ENCODE data around the gene MRPL38. TPM values are rescaled to one million over a fixed set of nuclear protein-coding genes. Genes with fewer than 3 reads are reported as not detected.

The MRPL38 gene
- total RNA-seq, 1 donor from 2014 or later, result 65.6 TPM

- no peaks in the 10 kb centered on the region for H4K20me1 ChIP-seq (ENCODE audit: insufficient read depth, low read length)
- no peak overlapping the region for H3K4me3 ChIP-seq (ENCODE audit: insufficient read depth, low read depth, low read length)
- Mint-ChIP-seq H3K27me3 (ENCODE audit: low read depth, unreplicated experiment) (peaks cover 1% of the 10 kb centered on the region), H3K27ac (ENCODE audit: unreplicated experiment) (no peak overlapping the region), H3K36me3 (ENCODE audit: low read depth, unreplicated experiment) (peaks cover 6% of the 10 kb centered on the region), H3K4me1 (ENCODE audit: low read depth, unreplicated experiment) (no peaks in the 10 kb centered on the region), H3K9me3 (ENCODE audit: unreplicated experiment) (no peaks in the 10 kb centered on the region), H3K4me3 (ENCODE audit: unreplicated experiment) (no peak overlapping the region)
- no peak overlapping the region for H3K4me2 ChIP-seq (ENCODE audit: low read length)
- no peaks in the 10 kb centered on the region for H3K27me3 ChIP-seq (ENCODE audit: insufficient read depth, low read length)
- peaks cover 2% of the 10 kb centered on the region for H3K36me3 ChIP-seq (ENCODE audit: insufficient read depth, low read length)
- no peak overlapping the region for H3K27ac ChIP-seq (ENCODE audit: low read depth, low read length)
- no peak for TF ChIP-seq EZH2 (IDR thresholded peaks at IDR 0.05; ENCODE audit: insufficient read depth, low read length)
- no peak for TF ChIP-seq CTCF (IDR thresholded peaks at IDR 0.05; ENCODE audit: insufficient read depth, low read depth, low read length)
- no peaks in the 10 kb centered on the region for H3K4me1 ChIP-seq (ENCODE audit: insufficient read depth, low read length)
- no peaks in the 10 kb centered on the region for H3K9me3 ChIP-seq (ENCODE audit: insufficient read depth, low read depth, low read length)
- DNase-seq (ENCODE audit: low read depth) (no peak), FAIRE-seq (no peak)
- no peaks in the 10 kb centered on the region for H3K79me2 ChIP-seq (ENCODE audit: insufficient read depth, low read length)
- no peak overlapping the region for H2AFZ ChIP-seq (ENCODE audit: low read depth, low read length)
- no peak overlapping the region for H3K9ac ChIP-seq (ENCODE audit: low read length)
These were observed 22.7 kb upstream of the MRPL38 start for GRCh38 chr17:75927286-75927922.

GRCh38 chr17:75926456-75926855, 21.8 kb upstream of the MRPL38 start:
- H3K79me2 ChIP-seq (ENCODE audit: insufficient read depth, low read length), result no peaks in the 10 kb centered on the region
- no peak overlapping the region for H2AFZ ChIP-seq (ENCODE audit: low read depth, low read length)
- no peak overlapping the region for H3K4me3 ChIP-seq (ENCODE audit: insufficient read depth, low read depth, low read length)
- no peaks in the 10 kb centered on the region for H3K9me3 ChIP-seq (ENCODE audit: insufficient read depth, low read depth, low read length)
- no peaks in the 10 kb centered on the region for H3K27me3 ChIP-seq (ENCODE audit: insufficient read depth, low read length)
- H3K9me3 Mint-ChIP-seq (ENCODE audit: unreplicated experiment), result no peaks in the 10 kb centered on the region
- H3K4me3 Mint-ChIP-seq (ENCODE audit: unreplicated experiment), result no peak overlapping the region
- no peak for FAIRE-seq
- peaks cover 9% of the 10 kb centered on the region for H3K36me3 Mint-ChIP-seq (ENCODE audit: low read depth, unreplicated experiment)
- no peaks in the 10 kb centered on the region for H3K4me1 Mint-ChIP-seq (ENCODE audit: low read depth, unreplicated experiment)
- H3K9ac ChIP-seq (ENCODE audit: low read length), result no peak overlapping the region
- no peak for TF ChIP-seq CTCF (IDR thresholded peaks at IDR 0.05; ENCODE audit: insufficient read depth, low read depth, low read length)
- TF ChIP-seq EZH2 (IDR thresholded peaks at IDR 0.05; ENCODE audit: insufficient read depth, low read length), result no peak
- peaks cover 5% of the 10 kb centered on the region for H3K27me3 Mint-ChIP-seq (ENCODE audit: low read depth, unreplicated experiment)
- H3K36me3 ChIP-seq (ENCODE audit: insufficient read depth, low read length), result peaks cover 2% of the 10 kb centered on the region
- H3K27ac ChIP-seq (ENCODE audit: low read depth, low read length), result no peak overlapping the region
- H4K20me1 ChIP-seq (ENCODE audit: insufficient read depth, low read length), result no peaks in the 10 kb centered on the region
- no peak overlapping the region for H3K4me2 ChIP-seq (ENCODE audit: low read length)
- H3K4me1 ChIP-seq (ENCODE audit: insufficient read depth, low read length), result no peaks in the 10 kb centered on the region
- H3K27ac Mint-ChIP-seq (ENCODE audit: unreplicated experiment), result no peak overlapping the region
- DNase-seq (ENCODE audit: low read depth), result no peak

DNA sequence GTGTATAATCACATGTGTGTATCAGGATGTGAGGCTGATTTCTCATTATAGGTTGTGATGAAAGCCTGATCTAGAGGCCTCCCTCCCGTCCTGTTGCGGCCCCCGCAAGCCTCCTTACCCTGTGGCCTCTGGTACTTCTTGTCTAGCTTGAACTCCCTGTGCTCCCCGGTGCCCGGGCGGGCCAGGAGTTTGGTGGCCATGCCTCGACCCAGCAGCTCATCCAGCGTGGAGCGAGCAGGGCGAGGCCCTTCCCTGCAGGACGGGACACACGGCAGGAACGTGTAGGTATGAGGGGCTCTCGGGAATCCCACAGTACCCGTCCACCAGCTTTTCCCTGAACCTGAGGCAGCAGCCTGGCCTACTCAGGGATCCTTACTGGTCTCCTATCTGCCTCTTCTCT, 21.2 kb upstream of the MRPL38 start:
- Histone ChIP-seq H3K9me3 (ENCODE audit: insufficient read depth, low read depth, low read length) (no peaks in the 10 kb centered on the region), H3K4me3 (ENCODE audit: insufficient read depth, low read depth, low read length) (no peak overlapping the region), H3K27me3 (ENCODE audit: insufficient read depth, low read length) (no peaks in the 10 kb centered on the region), H2AFZ (ENCODE audit: low read depth, low read length) (no peak overlapping the region), H3K4me2 (ENCODE audit: low read length) (no peak overlapping the region), H4K20me1 (ENCODE audit: insufficient read depth, low read length) (no peaks in the 10 kb centered on the region), H3K36me3 (ENCODE audit: insufficient read depth, low read length) (peaks cover 2% of the 10 kb centered on the region), H3K27ac (ENCODE audit: low read depth, low read length) (no peak overlapping the region), H3K4me1 (ENCODE audit: insufficient read depth, low read length) (no peaks in the 10 kb centered on the region), H3K9ac (ENCODE audit: low read length) (no peak overlapping the region), H3K79me2 (ENCODE audit: insufficient read depth, low read length) (no peaks in the 10 kb centered on the region)
- FAIRE-seq, result no peak
- Mint-ChIP-seq H3K36me3 (ENCODE audit: low read depth, unreplicated experiment) (peaks cover 9% of the 10 kb centered on the region), H3K9me3 (ENCODE audit: unreplicated experiment) (no peaks in the 10 kb centered on the region), H3K4me1 (ENCODE audit: low read depth, unreplicated experiment) (no peaks in the 10 kb centered on the region), H3K27ac (ENCODE audit: unreplicated experiment) (no peak overlapping the region), H3K27me3 (ENCODE audit: low read depth, unreplicated experiment) (peaks cover 5% of the 10 kb centered on the region), H3K4me3 (ENCODE audit: unreplicated experiment) (no peak overlapping the region)
- TF ChIP-seq EZH2 (IDR thresholded peaks at IDR 0.05; ENCODE audit: insufficient read depth, low read length) (no peak), CTCF (IDR thresholded peaks at IDR 0.05; ENCODE audit: insufficient read depth, low read depth, low read length) (no peak)
- DNase-seq (ENCODE audit: low read depth), result no peak

Data from astrocyte (in vitro differentiated cells and primary cell).